Retinal pigment epithelial cell (primary cell): ENCODE results near the gene KIF19.

Experiments
- DNase-seq: peaks from one replicate; pipeline ENCODE4 v3.0.0-alpha.2; 2010; ENCODE audit warnings: low read depth
- H3K4me3 ChIP-seq: 2 replicates; pipeline ENCODE4 v1.5.1; 2011; ENCODE audit warnings: mild to moderate bottlenecking, low read length, control low read depth, moderate library complexity
- CTCF ChIP-seq: conservative IDR thresholded peaks from 2 replicates; pipeline ENCODE4 v1.5.1; 2011; ENCODE audit warnings: low read depth, low read length, control low read depth, inconsistent platforms

KIF19 gene

GRCh38 chr17:74283371-74283673 lies 42.7 kb upstream of the KIF19 start:
- DNase-seq: no peak
- TF ChIP-seq CTCF: no peak
- no peak overlapping the region for H3K4me3 ChIP-seq

- no peak for DNase-seq
- no peak for TF ChIP-seq CTCF
- H3K4me3 ChIP-seq: no peak overlapping the region
Measured at GRCh38 chr17:74287031-74287602, 38.9 kb upstream of the KIF19 start.

DNA sequence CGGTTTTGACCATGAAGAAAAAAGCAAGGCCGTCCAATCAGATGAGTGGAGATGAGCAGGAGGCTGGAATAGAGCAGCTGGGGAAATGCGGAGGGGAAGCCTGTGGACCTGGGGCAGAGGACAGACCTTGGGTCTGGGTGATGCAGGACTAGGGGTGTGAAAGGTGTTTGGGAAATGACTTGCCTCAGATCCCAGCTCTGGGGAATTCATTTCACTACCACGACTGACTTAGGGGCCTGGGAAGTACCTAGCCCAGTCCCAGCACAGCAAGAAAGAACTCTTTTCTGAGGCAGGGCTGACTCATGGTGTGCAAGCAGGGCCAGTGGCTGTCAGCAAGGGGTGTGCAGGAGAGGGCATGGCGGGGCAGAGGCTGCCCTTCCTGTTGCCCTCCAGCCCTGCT lies 37.2 kb upstream of the KIF19 start:
- no peak for TF ChIP-seq CTCF
- no peak overlapping the region for H3K4me3 ChIP-seq
- DNase-seq: no peak

- DNase-seq: no peak
- no peak overlapping the region for H3K4me3 ChIP-seq
- TF ChIP-seq CTCF: no peak
Measured at GRCh38 chr17:74289688-74290087, 36.3 kb upstream of the KIF19 start.

DNA sequence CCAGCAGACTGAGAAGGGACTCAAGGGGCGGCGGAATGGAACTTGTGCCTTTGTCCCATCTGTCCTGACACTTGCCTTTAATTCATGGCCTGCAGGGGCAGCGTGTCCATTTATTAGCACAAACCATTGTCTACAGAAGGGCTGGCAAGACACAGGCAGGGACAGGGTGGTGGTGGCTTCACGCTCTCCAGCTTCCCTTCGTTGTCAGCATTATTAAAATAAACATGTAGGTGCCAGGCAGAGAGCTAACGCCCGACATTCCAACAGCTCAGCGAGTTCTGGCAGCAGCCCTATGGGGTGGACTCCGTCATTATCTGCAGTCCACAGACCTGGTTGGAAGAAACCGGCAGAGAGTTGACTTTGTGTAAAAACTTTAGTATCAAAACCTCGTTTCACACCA lies 35.7 kb upstream of the KIF19 start:
- peak; percentile 7 for TF ChIP-seq CTCF
- H3K4me3 ChIP-seq: no peak overlapping the region
- no peak for DNase-seq

DNA sequence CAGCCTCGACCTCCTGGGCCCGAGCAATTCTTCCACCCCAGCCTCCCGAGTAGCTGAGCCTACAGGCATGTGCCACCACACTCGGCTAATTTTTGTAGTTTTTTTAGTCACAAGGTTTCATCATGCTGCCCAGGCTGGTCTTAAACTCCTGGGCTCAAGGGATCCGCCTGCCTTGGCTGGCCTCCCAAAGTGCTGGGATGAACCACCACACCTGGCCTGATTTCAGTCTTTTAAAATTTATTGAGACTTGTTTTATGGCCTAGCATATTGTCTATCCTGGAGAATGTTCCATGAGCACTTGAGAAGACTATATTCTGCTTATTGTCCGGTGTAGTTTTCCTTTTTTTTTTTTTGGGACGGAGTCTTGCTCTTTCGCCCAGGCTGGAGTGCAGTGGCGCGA lies 33.5 kb upstream of the KIF19 start:
- H3K4me3 ChIP-seq: no peak overlapping the region
- DNase-seq: no peak
- no peak for TF ChIP-seq CTCF

- no peak for DNase-seq
- no peak overlapping the region for H3K4me3 ChIP-seq
- no peak for TF ChIP-seq CTCF
Measured at GRCh38 chr17:74295625-74296547, 30.1 kb upstream of the KIF19 start.
